H1 (cell line): ENCODE data around the gene PLEKHS1. TPM values are rescaled to one million over a fixed set of nuclear protein-coding genes. Genes with fewer than 3 reads are reported as not detected.

Experiments
- CTCF ChIA-PET: fragments of 300-600 bp; sonication (Branson Sonifier 250); formaldehyde crosslinking; loops from one replicate; lab custom pipeline; 2021; ENCODE audit not compliant: partially characterized antibody; lab: Charles Lee
- POLR2A ChIA-PET: fragments of 300-600 bp; sonication (Branson Sonifier 250); formaldehyde crosslinking; loops from one replicate; lab custom pipeline; 2021; ENCODE audit warnings: inconsistent platforms; ENCODE audit not compliant: partially characterized antibody; lab: Charles Lee
- DNase-seq, 2 experiments: peaks; one replicate each; pipeline versions ENCODE4 v3.0.0 to v3.0.0-alpha.2; 2010 to 2022; ENCODE audit warnings: low spot score in 2 of 2, low read depth in 1 of 2, mixed read lengths in 1 of 2
- FAIRE-seq: peaks from 2 replicates; lab custom pipeline; 2011; peaks lifted over from hg19 to GRCh38; lab: Jason Lieb, UNC
- H2AFZ ChIP-seq: 2 replicates; pipeline ENCODE4 v1.8.1; 2012; ENCODE audit warnings: low read length, inconsistent platforms
- H2AK5ac ChIP-seq: 2 replicates; pipeline ENCODE4 v1.6.1; 2013; ENCODE audit warnings: low read depth, low read length
- H2BK120ac ChIP-seq: replicated peaks from 2 replicates; pipeline ENCODE3; 2013; ENCODE audit warnings: low read depth, low read length, inconsistent platforms
- H2BK12ac ChIP-seq: 2 replicates; pipeline ENCODE4 v1.6.1; 2013; ENCODE audit warnings: low read depth, low read length
- H2BK15ac ChIP-seq: 2 replicates; pipeline ENCODE4 v1.6.1; 2013; ENCODE audit warnings: low read length
- H2BK20ac ChIP-seq: 2 replicates; pipeline ENCODE4 v1.6.1; 2013; ENCODE audit warnings: low read length
- H2BK5ac ChIP-seq: 2 replicates; pipeline ENCODE4 v1.6.1; 2013; ENCODE audit warnings: low read depth, low read length
- H3K14ac ChIP-seq: 2 replicates; pipeline ENCODE4 v1.6.1; 2013; ENCODE audit warnings: inconsistent platforms; ENCODE audit not compliant: insufficient read length
- H3K18ac ChIP-seq: 2 replicates; pipeline ENCODE4 v1.6.1; 2013; ENCODE audit warnings: low read length; ENCODE audit errors: extremely low read depth
- H3K23ac ChIP-seq: 2 replicates; pipeline ENCODE4 v1.6.1; 2013; ENCODE audit warnings: inconsistent platforms; ENCODE audit not compliant: insufficient read length
- H3K23me2 ChIP-seq: 2 replicates; pipeline ENCODE4 v1.6.1; 2013; ENCODE audit warnings: low read depth, low read length
- H3K27ac ChIP-seq: 2 replicates; pipeline ENCODE4 v1.6.1; 2011; ENCODE audit warnings: low read depth, low read length, inconsistent platforms
- H3K27me3 ChIP-seq, 4 experiments: replicated peaks in 1 of 4; 1 replicate in 1 of 4; 2 replicates in 3 of 4; pipeline versions ENCODE4 v1.6.1 to v1.8.1; 2011 to 2013; ENCODE audit warnings: low read length in 3 of 4, mild to moderate bottlenecking in 3 of 4, inconsistent platforms in 2 of 4, mixed read lengths in 2 of 4, moderate library complexity in 1 of 4; ENCODE audit not compliant: control insufficient read depth in 3 of 4, insufficient read depth in 3 of 4; ENCODE audit errors: extremely low read depth in 1 of 4
- H3K36me3 ChIP-seq, 4 experiments: 2 replicates each; pipeline versions ENCODE4 v1.6.1 to v1.8.1; 2011 to 2013; ENCODE audit warnings: mild to moderate bottlenecking in 4 of 4, low read length in 3 of 4, moderate library complexity in 2 of 4, control low read depth in 1 of 4, inconsistent platforms in 1 of 4; ENCODE audit not compliant: insufficient read depth in 4 of 4, control insufficient read depth in 2 of 4
- H3K4ac ChIP-seq: replicated peaks from 2 replicates; pipeline ENCODE3; 2013; ENCODE audit warnings: low read length, low read depth, mixed read lengths, inconsistent platforms; ENCODE audit not compliant: insufficient read length
- H3K4me1 ChIP-seq, 4 experiments: replicated peaks in 1 of 4; 1 replicate in 1 of 4; 2 replicates in 3 of 4; pipeline versions ENCODE4 v1.6.1 to v1.8.1; 2011 to 2013; ENCODE audit warnings: low read length in 3 of 4, inconsistent platforms in 2 of 4, mixed read lengths in 1 of 4; ENCODE audit not compliant: insufficient read depth in 4 of 4, control insufficient read depth in 3 of 4
- H3K4me2 ChIP-seq, 2 experiments: 2 replicates each; pipeline versions ENCODE4 v1.6.1 to v1.8.1; 2011 to 2013; ENCODE audit warnings: low read depth in 2 of 2, low read length in 2 of 2, control low read depth in 1 of 2, inconsistent platforms in 1 of 2, mild to moderate bottlenecking in 1 of 2; ENCODE audit not compliant: insufficient read depth in 1 of 2
- H3K4me3 ChIP-seq, 4 experiments: fragments of 200-600, 300-600 bp in 1 of 4; sonication (generic), shearing (Covaris generic), sonication (Bioruptor Twin) in 1 of 4; 2 replicates each; pipeline versions ENCODE4 v1.5.1 to v1.8.1; 2011 to 2016; ENCODE audit warnings: low read length in 4 of 4, low read depth in 3 of 4, control low read depth in 2 of 4, inconsistent platforms in 2 of 4, mild to moderate bottlenecking in 2 of 4, mixed read lengths in 1 of 4, moderate library complexity in 1 of 4; ENCODE audit not compliant: insufficient read depth in 2 of 4; ENCODE audit errors: extremely low read depth in 1 of 4
- H3K56ac ChIP-seq: replicated peaks from 2 replicates; pipeline ENCODE3; 2013; ENCODE audit warnings: low read depth, mild to moderate bottlenecking, mixed read lengths, low read length, inconsistent platforms; ENCODE audit not compliant: insufficient read length
- H3K79me1 ChIP-seq: 2 replicates; pipeline ENCODE4 v1.6.1; 2013; ENCODE audit warnings: low read depth, low read length, control low read depth
- H3K79me2 ChIP-seq, 2 experiments: 2 replicates each; pipeline versions ENCODE4 v1.6.1 to v1.8.1; 2012 to 2013; ENCODE audit warnings: low read length in 2 of 2, mild to moderate bottlenecking in 2 of 2, inconsistent platforms in 1 of 2; ENCODE audit not compliant: insufficient read depth in 2 of 2, control insufficient read depth in 1 of 2
- H3K9ac ChIP-seq, 4 experiments: replicated peaks in 1 of 4; 1 replicate in 1 of 4; 2 replicates in 3 of 4; pipeline versions ENCODE4 v1.6.1 to v1.8.1; 2011 to 2013; ENCODE audit warnings: low read depth in 3 of 4, low read length in 3 of 4, control low read depth in 2 of 4, mild to moderate bottlenecking in 2 of 4, moderate library complexity in 2 of 4, inconsistent platforms in 1 of 4; ENCODE audit errors: extremely low read depth in 1 of 4
- H3K9me3 ChIP-seq, 2 experiments: 2 replicates each; pipeline versions ENCODE4 v1.6.1 to v1.8.1; 2012 to 2013; ENCODE audit warnings: mild to moderate bottlenecking in 2 of 2, moderate library complexity in 2 of 2, control low read depth in 1 of 2, inconsistent platforms in 1 of 2, low read depth in 1 of 2, low read length in 1 of 2, mixed read lengths in 1 of 2; ENCODE audit not compliant: insufficient read depth in 2 of 2
- H4K20me1 ChIP-seq, 2 experiments: replicated peaks in 1 of 2; 2 replicates each; pipeline versions ENCODE3 to v1.8.1; 2011 to 2013; ENCODE audit warnings: inconsistent platforms in 2 of 2, low read length in 2 of 2, mild to moderate bottlenecking in 1 of 2; ENCODE audit not compliant: insufficient read depth in 2 of 2, control insufficient read depth in 1 of 2
- H4K5ac ChIP-seq: 2 replicates; pipeline ENCODE4 v1.6.1; 2013; ENCODE audit warnings: low read length, low read depth, mixed read lengths, inconsistent platforms; ENCODE audit not compliant: insufficient read length
- H4K8ac ChIP-seq: 2 replicates; pipeline ENCODE4 v1.8.0; 2013; ENCODE audit warnings: mild to moderate bottlenecking, moderate library complexity, low read length, inconsistent platforms; ENCODE audit not compliant: insufficient read depth; ENCODE audit errors: extremely low read depth
- H4K91ac ChIP-seq: replicated peaks from 2 replicates; pipeline ENCODE3; 2013; ENCODE audit warnings: low read length, mixed read lengths, inconsistent platforms; ENCODE audit not compliant: insufficient read length
- ASH2L ChIP-seq: fragments of 200-600, 300-600 bp; sonication (generic); IDR thresholded peaks from one replicate; pipeline ENCODE4 v1.7.1; 2017; ENCODE audit warnings: low read length
- BCL11A ChIP-seq, 2 experiments: IDR thresholded peaks; one replicate each; pipeline ENCODE4 v1.6.1; 2011; ENCODE audit warnings: low read depth in 2 of 2, low read length in 2 of 2, mild to moderate bottlenecking in 2 of 2
- CBX5 ChIP-seq: fragments of 300-800, 300-1000 bp; sonication (generic); IDR thresholded peaks from 2 replicates; pipeline ENCODE4 v1.7.1; 2016; ENCODE audit warnings: antibody characterized with exemption, low read length, low read depth
- EZH2 ChIP-seq: fragments of 200-600 bp; sonication (generic); IDR thresholded peaks from 2 replicates; pipeline ENCODE4 v1.7.1; 2012; ENCODE audit warnings: low read depth, mild to moderate bottlenecking, moderate library complexity, low read length, inconsistent platforms; ENCODE audit not compliant: severe bottlenecking
- JUND ChIP-seq: IDR thresholded peaks from 2 replicates; pipeline ENCODE4 v1.6.1; 2011; ENCODE audit warnings: mild to moderate bottlenecking, improper control_type of control experiment, low read length
- KDM4A ChIP-seq: IDR thresholded peaks from one replicate; pipeline ENCODE4 v1.7.1; 2012; ENCODE audit warnings: low read depth, mild to moderate bottlenecking, moderate library complexity, low read length, inconsistent platforms; ENCODE audit not compliant: severe bottlenecking
- MAFK ChIP-seq: IDR thresholded peaks from 2 replicates; pipeline ENCODE4 v1.6.1; 2012; ENCODE audit warnings: low read depth, mild to moderate bottlenecking, improper control_type of control experiment, low read length
- POLR2A ChIP-seq, 2 experiments: IDR thresholded peaks; 1 replicate in 1 of 2; 2 replicates in 1 of 2; pipeline ENCODE4 v1.6.1; 2011; ENCODE audit warnings: low read depth in 2 of 2, low read length in 2 of 2, mild to moderate bottlenecking in 2 of 2; ENCODE audit errors: control extremely low read depth in 1 of 2
- RXRA ChIP-seq: IDR thresholded peaks from 2 replicates; pipeline ENCODE4 v1.6.1; 2011; ENCODE audit warnings: low read depth, mild to moderate bottlenecking, low read length, moderate library complexity; ENCODE audit not compliant: insufficient read depth
- SIX5 ChIP-seq: IDR thresholded peaks from 2 replicates; pipeline ENCODE4 v1.6.1; 2011; ENCODE audit warnings: mild to moderate bottlenecking, low read depth, low read length
- SP2 ChIP-seq: IDR thresholded peaks from 2 replicates; pipeline ENCODE4 v1.6.1; 2012; ENCODE audit warnings: mild to moderate bottlenecking, low read length, inconsistent platforms
- SUZ12 ChIP-seq: fragments of 200-600 bp; sonication (generic); IDR thresholded peaks from 2 replicates; pipeline ENCODE4 v1.6.1; 2012; ENCODE audit warnings: mild to moderate bottlenecking, inconsistent platforms, low read length, moderate library complexity, mixed read lengths
- TAF7 ChIP-seq: optimal IDR thresholded peaks from 2 replicates; pipeline ENCODE3; 2011; ENCODE audit warnings: low read depth, mild to moderate bottlenecking, inconsistent platforms, low read length, moderate library complexity, borderline replicate concordance
- TCF12 ChIP-seq: IDR thresholded peaks from 2 replicates; pipeline ENCODE4 v1.6.1; 2011; ENCODE audit warnings: low read depth, mild to moderate bottlenecking, low read length
- WGBS, 2 experiments: shearing (Covaris generic) in 1 of 2; methylation state at CpG; one replicate each; pipeline versions ENCODE4 v1.1.6 to v1.1.7; 2013 to 2015; ENCODE audit warnings: low lambda C conversion rate in 2 of 2, mixed read lengths in 2 of 2, inconsistent platforms in 1 of 2, low coverage in 1 of 2, missing lambda C conversion rate in 1 of 2; ENCODE audit not compliant: insufficient replicate concordance in 2 of 2, insufficient coverage in 1 of 2, insufficient read length in 1 of 2; ENCODE audit errors: extremely low coverage in 1 of 2, missing lambda C conversion rate in 1 of 2; 5-methylcytosine and 5-hydroxymethylcytosine counted together
- polyA plus RNA-seq, 7 experiments: library from polyadenylated mRNA; depleted of rRNA in 3 of 7; stranded (reverse) in 5 of 7; unstranded in 2 of 7; fragments of >200 nt in 5 of 7; fragments of 200-250 nt in 2 of 7; gene quantifications; 1 replicate in 5 of 7; 2 replicates in 1 of 7; 4 replicates in 1 of 7; pipeline versions ENCODE4 v1.2.1 to v1.2.3, GENCODE V29; 2011 to 2013; ENCODE audit warnings: missing spikeins in 2 of 7, mixed read lengths in 2 of 7
- total RNA-seq: library from RNA; stranded (reverse); fragmentation: NEBNext Ultra II Directional; extraction: Animal tissue kit (Norgen Biotek cat#: 25700); gene quantifications from 2 replicates; pipeline ENCODE4 v1.2.1, GENCODE V29; 2021
- TF ChIP-seq, protein P1 (sequence below): IDR thresholded peaks from 2 replicates; pipeline ENCODE4 v1.6.1; 2011; ENCODE audit warnings: low read depth, mild to moderate bottlenecking, low read length; ENCODE audit not compliant: insufficient read depth

Gene PLEKHS1
- total and polyA plus RNA-seq, 2 of the 8 experiments (the other 6 are each of a cell fraction or from before 2014, with no cell fraction given), result not detected

DNA sequence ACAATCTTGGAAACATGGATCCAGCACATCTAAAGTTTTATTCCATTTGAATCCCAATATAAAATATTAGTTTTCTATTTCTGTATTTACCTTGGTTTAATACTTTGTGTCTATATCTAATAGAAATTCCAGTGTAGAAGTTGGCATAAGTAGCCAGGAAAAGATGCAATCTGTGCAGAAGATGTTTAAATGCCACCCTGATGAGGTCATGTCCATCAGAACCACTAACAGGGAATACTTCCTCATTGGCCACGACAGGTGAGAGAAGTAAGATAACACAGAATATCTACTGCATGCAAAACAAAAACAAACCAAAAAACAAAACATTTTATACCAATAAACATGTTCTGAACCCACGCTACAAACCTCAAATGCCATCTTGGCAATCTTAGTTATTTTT is 15.7 kb downstream of the PLEKHS1 start:
- no peak overlapping the region for H3K9ac ChIP-seq
- H3K27ac ChIP-seq, result no peak overlapping the region
- H3K79me1 ChIP-seq, result no peaks in the 10 kb centered on the region
- no peak overlapping the region for H3K4ac ChIP-seq
- H3K14ac ChIP-seq, result no peak overlapping the region
- no peak overlapping the region for H2BK20ac ChIP-seq
- no peaks in the 10 kb centered on the region for H3K4me1 ChIP-seq
- 80% methylated on average over 2 of the region's 2 CpGs; no CpG with 5 or more reads in 1 of the 2 experiments for WGBS, 2 experiments
- DNase-seq (no peak), FAIRE-seq (no peak)
- ChIA-PET CTCF (interaction anchor here (1.2 kb wide), 1 partner anchor 61 kb away, joined by 3 read pairs; no protein-coding TSS in a partner anchor), POLR2A (no interaction called here)
- no peak overlapping the region for H3K18ac ChIP-seq
- no peak overlapping the region for H4K8ac ChIP-seq
- H4K5ac ChIP-seq, result no peak overlapping the region
- H3K79me2 ChIP-seq, result no peaks in the 10 kb centered on the region
- H2BK5ac ChIP-seq, result no peak overlapping the region
- H2AK5ac ChIP-seq, result no peak overlapping the region
- no peaks in the 10 kb centered on the region for H3K23me2 ChIP-seq
- H3K4me2 ChIP-seq, result no peak overlapping the region
- no peak overlapping the region for H2AFZ ChIP-seq
- H3K56ac ChIP-seq, result no peak overlapping the region
- H3K27me3 ChIP-seq, result no peaks in the 10 kb centered on the region
- H2BK15ac ChIP-seq, result no peak overlapping the region
- no peak overlapping the region for H2BK120ac ChIP-seq
- H3K9me3 ChIP-seq, result peaks cover 0 to 6% of the 10 kb centered on the region in 2 experiments; a peak in 1 of 4 replicates
- H3K4me3 ChIP-seq, result no peak overlapping the region
- H2BK12ac ChIP-seq, result no peak overlapping the region
- no peaks in the 10 kb centered on the region for H3K36me3 ChIP-seq
- no peaks in the 10 kb centered on the region for H4K20me1 ChIP-seq
- no peak overlapping the region for H4K91ac ChIP-seq
- no peak overlapping the region for H3K23ac ChIP-seq
- no peak for TF ChIP-seq TAF7
- no peak for TF ChIP-seq RXRA
- no peak for TF ChIP-seq MAFK
- no peak for TF ChIP-seq ASH2L
- TF ChIP-seq SP2, result no peak
- no peak for TF ChIP-seq BCL11A (IDR thresholded peaks at IDR 0.05; ENCODE audit: low read depth in 2 of 2, low read length in 2 of 2)
- TF ChIP-seq EZH2, result no peak
- TF ChIP-seq, protein P1, sequence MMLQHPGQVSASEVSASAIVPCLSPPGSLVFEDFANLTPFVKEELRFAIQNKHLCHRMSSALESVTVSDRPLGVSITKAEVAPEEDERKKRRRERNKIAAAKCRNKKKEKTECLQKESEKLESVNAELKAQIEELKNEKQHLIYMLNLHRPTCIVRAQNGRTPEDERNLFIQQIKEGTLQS, result no peak
- no peak for TF ChIP-seq SIX5
- TF ChIP-seq KDM4A, result no peak
- TF ChIP-seq CBX5, result no peak
- no peak for TF ChIP-seq POLR2A (IDR thresholded peaks at IDR 0.05; ENCODE audit: control extremely low read depth in 1 of 2, low read depth in 2 of 2, low read length in 2 of 2)
- TF ChIP-seq SUZ12, result no peak
- TF ChIP-seq TCF12, result no peak
- TF ChIP-seq JUND, result no peak
